RWPE1 (cell line): ENCODE measurements around the gene TNFRSF13B.

ENCODE experiments used
- CTCF ChIA-PET: fragments of 350-600 bp; sonication (Branson Sonifier 250); formaldehyde crosslinking; extraction: SDS; loops from one replicate; lab custom pipeline; 2021; lab: Yijun Ruan, JAX
- POLR2A ChIA-PET: fragments of 400-600 bp; formaldehyde crosslinking; extraction: SDS; loops from one replicate; lab custom pipeline; 2020; ENCODE audit warnings: antibody characterized with exemption; ENCODE audit not compliant: low non-redundant PET; lab: Yijun Ruan, JAX
- DNase-seq: peaks from one replicate; pipeline ENCODE4 v3.0.0; 2012; ENCODE audit warnings: low spot score
- H3K27ac ChIP-seq: fragments of 450-650 bp; 2 replicates; pipeline ENCODE4 v1.5.1; 2017
- TF ChIP-seq, protein P1 (sequence below): fragments of 450-650 bp; conservative IDR thresholded peaks from 2 replicates; pipeline ENCODE4 v1.5.1; 2017; ENCODE audit warnings: low read depth, mild to moderate bottlenecking

TNFRSF13B gene

DNA sequence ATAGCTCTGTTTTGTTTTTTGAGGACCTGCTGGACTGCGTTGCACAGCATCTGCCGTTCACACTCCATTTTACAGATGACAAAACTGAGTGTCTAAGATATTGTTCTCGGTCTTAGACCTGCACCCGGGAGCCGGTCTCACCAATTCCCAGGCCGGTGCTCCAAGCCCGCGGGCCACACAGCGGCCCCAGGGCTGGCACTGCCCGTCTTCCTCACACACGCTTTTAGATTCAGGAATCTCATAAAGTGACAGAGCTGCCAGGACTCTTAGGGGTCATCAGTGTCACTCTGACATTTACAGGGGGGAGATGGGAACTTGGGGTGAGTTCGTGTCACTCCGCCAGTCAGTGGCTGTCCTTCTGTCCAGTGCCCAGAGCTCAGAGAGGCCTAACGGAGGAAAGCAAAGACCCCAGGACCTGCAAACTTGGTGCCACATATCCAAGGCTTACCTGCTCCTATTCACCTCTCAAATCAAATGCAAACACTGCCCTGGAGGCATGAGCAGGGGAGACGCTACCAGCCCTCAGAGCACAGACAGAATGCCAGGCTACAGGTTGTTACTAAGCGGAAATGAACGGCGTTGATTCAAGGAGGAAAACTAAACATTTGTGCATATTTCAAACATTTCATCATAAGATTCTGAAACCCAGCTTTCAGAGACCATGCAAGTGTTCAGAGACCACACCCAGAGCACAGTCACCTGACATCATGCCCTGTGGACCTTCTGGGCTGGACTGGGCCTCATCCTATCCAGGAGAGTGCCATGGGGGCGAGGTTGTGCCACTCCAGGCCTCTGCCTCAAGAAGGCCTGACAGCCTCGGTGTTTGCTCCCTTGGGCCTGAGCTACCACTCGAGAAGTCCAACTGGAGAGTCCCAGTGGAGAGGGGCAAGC lies 29.5 kb downstream of the TNFRSF13B start:
- no peak overlapping the region for H3K27ac ChIP-seq
- ChIA-PET CTCF (no interaction called here), POLR2A (no interaction called here)
- TF ChIP-seq, protein P1, sequence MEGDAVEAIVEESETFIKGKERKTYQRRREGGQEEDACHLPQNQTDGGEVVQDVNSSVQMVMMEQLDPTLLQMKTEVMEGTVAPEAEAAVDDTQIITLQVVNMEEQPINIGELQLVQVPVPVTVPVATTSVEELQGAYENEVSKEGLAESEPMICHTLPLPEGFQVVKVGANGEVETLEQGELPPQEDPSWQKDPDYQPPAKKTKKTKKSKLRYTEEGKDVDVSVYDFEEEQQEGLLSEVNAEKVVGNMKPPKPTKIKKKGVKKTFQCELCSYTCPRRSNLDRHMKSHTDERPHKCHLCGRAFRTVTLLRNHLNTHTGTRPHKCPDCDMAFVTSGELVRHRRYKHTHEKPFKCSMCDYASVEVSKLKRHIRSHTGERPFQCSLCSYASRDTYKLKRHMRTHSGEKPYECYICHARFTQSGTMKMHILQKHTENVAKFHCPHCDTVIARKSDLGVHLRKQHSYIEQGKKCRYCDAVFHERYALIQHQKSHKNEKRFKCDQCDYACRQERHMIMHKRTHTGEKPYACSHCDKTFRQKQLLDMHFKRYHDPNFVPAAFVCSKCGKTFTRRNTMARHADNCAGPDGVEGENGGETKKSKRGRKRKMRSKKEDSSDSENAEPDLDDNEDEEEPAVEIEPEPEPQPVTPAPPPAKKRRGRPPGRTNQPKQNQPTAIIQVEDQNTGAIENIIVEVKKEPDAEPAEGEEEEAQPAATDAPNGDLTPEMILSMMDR: no peak
- no peak for DNase-seq

DNA sequence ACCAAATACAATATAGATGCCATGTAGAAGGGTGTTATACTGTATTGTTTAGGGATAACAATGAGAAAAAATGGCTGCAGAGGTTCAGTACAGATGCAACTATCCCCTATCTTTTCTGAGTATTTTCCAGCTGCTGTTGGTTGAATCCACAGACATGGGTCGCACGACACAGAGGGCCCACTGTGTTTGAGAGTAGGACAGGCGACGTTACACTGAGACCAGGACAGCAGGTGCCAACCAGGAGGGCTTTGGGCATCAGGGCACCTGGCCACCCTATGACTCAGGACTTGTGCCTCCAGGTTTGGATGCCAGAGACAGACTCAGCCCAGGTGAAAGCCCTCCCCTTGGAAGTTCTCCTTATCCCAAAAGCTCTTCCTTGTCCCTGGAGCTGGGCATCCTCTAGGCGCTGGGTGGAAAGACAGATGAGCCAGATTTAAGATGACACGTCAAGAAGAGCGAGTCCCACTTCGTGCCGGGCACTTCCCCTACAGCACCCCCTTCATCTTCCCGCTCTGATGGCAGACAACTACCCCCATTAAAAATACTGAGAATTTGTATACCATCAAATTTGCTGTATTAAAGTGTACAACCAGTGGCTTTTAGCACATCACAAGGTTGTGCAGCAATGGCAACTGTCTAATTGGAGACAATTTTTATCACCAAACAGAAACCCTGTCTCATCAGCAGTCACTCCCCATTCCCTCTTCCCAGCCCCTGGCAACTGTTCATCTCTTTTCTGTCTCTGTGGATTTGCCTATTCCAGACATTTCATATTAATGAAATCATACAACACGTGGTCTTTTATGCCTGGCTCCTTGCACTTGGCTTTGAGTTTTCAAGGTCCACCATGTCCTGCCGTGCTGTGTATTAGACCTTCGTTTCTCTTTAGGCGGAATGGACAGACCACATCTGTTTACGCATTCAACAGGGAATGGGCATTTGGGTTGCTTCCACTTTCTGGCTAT lies 30.6 kb downstream of the TNFRSF13B start:
- DNase-seq: no peak
- H3K27ac ChIP-seq: no peak overlapping the region
- CTCF ChIA-PET: no interaction called here
- TF ChIP-seq, protein P1: no peak
- POLR2A ChIA-PET: no interaction called here

GRCh38 chr17:16940116-16940881 lies 31.6 kb downstream of the TNFRSF13B start:
- TF ChIP-seq, protein P1: no peak
- POLR2A ChIA-PET: no interaction called here
- H3K27ac ChIP-seq: no peak overlapping the region
- CTCF ChIA-PET: no interaction called here
- no peak for DNase-seq

GRCh38 chr17:16939606-16940115 lies 32.3 kb downstream of the TNFRSF13B start:
- POLR2A ChIA-PET: no interaction called here
- CTCF ChIA-PET: no interaction called here
- H3K27ac ChIP-seq: no peak overlapping the region
- TF ChIP-seq, protein P1: no peak
- DNase-seq: no peak

DNA sequence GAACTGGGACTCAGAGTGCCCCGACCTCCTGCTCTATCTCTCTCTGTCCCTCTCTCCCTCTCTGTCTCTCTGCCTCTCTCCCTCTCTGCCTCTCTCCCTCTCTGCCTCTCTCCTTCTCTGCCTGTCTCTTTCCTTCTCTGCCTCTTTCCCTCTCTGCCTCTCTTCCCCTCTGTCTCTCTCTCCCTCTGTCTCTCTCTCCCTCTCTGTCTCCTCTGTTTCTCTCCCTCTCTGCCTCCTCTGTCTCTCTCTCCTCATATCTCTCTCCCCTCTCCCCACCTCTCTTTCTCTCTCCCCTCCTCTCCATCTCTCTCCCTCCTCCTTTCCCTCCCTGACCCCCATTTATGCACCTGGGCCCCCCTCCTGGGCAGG lies 32.7 kb downstream of the TNFRSF13B start:
- CTCF ChIA-PET: interaction anchor here (0.6 kb wide), 1 partner anchor 674 kb away, joined by 4 read pairs; no protein-coding TSS in a partner anchor
- H3K27ac ChIP-seq: no peak overlapping the region
- TF ChIP-seq, protein P1: no peak
- POLR2A ChIA-PET: no interaction called here
- DNase-seq: no peak
